ENCODE measurements around the gene NOP56.

The NOP56 gene

GRCh38 chr20:2651772-2652723 lies at the start of gene NOP56:
Gene NOP56 (plus strand): TSS chr20:2652632. CDS start chr20:2652661, 29 bp downstream.
- peak; percentile 83 for DNase-seq

DNA sequence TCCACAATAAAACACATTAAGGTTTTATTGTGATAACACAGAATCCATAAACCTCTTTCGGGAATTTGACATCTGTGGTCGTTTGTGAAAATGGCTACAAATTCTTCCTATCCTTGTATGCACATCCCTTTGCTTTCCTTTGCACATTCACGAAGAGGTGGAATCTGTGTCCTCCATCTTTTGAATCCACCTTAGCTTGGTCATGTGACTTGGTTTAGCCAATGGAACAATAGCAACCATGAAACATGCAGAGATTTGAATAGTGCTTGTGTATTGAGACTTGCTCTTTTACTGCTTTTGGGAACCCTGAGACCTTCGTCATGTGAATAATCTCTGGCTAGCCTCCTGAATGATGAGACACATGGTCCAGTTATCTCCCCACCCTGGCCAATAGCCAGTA lies 49.7 kb upstream of the NOP56 start:
- DNase-seq = no peak

GRCh38 chr20:2603816-2604505 lies 48.5 kb upstream of the NOP56 start:
- no peak for DNase-seq

- no peak for DNase-seq
Measured at GRCh38 chr20:2604506-2604835, 48.0 kb upstream of the NOP56 start.

- DNase-seq = no peak
Measured at GRCh38 chr20:2606507-2607006, 45.9 kb upstream of the NOP56 start.

DNA sequence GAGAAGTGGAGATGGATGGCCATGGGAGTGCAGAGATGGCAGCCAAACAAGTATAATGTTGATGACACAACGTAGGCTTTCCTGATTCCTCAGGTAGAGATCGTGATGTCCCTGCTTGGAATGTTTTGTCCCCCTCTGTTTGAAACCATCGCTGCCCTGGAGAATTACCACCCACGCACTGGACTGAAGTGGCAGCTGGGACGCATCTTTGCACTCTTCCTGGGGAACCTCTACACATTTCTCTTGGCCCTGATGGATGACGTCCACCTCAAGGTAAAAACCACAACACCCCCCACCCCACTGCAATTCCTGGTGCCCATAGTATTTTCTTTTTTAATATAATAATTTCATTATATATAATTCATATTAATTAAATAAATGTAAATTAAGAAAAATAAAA lies 42.1 kb upstream of the NOP56 start:
- DNase-seq = no peak

- DNase-seq = no peak
Measured at GRCh38 chr20:2610941-2611720, 41.3 kb upstream of the NOP56 start.

GRCh38 chr20:2612073-2612472 lies 40.4 kb upstream of the NOP56 start:
- no peak for DNase-seq

DNA sequence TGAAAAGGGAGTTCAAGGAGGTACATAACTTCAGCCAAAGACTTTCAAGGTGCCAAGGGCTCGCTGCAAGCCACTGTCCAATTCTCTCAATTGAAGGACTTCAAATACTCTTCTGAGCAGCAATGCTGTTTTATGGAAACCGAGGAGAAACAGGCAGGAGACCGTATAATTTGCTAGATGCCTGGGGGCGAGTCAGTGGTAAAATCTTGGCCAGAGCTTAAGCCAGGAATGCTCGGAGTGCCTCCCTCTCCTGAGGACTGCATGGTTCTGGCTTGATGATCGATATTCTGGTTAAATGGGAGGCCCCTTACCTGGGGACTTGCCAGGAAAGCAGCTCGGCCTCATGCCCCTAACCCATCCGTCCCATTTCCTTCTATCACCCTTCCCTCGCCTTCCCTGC lies 35.8 kb upstream of the NOP56 start:
- no peak for DNase-seq

DNA sequence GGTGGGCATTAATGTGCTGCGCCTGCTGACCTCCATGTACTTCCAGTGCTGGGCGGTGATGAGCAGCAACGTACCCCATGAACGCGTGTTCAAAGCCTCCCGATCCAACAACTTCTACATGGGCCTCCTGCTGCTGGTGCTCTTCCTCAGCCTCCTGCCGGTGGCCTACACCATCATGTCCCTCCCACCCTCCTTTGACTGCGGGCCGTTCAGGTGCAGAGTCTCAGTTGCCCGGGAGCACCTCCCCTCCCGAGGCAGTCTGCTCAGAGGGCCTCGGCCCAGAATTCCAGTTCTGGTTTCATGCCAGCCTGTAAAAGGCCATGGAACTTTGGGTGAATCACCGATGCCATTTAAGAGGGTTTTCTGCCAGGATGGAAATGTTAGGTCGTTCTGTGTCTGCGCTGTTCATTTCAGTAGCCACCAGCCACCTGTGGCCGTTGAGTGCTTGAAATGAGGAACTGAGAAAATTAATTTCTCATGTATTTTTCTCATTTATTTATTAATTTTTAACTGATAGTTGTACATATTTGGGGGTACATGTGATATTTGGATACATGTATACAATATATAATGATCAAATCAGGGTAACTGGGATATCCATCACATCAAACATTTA lies 35.2 kb upstream of the NOP56 start:
- DNase-seq = no peak

DNA sequence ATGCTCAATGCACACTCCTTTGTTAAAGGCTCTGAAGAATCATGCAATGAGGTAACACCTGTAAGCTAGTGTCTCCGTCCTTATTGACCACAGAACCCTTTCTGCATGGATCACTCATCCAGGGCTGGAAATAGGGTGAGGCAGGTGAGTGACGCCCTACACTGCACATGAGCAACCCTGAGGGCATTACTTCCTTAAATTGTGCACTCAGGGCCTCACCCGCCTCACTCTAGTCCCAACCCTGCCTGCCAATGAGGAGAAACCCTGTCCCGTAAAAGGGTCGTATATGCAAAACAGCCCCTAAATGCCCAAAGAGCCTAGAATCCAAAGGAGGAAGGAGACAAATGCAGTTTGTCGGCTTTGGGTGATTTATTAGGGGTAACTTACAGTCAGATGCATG lies 33.6 kb upstream of the NOP56 start:
- no peak for DNase-seq

- DNase-seq = no peak
Measured at GRCh38 chr20:2619337-2619736, 33.1 kb upstream of the NOP56 start.

DNA sequence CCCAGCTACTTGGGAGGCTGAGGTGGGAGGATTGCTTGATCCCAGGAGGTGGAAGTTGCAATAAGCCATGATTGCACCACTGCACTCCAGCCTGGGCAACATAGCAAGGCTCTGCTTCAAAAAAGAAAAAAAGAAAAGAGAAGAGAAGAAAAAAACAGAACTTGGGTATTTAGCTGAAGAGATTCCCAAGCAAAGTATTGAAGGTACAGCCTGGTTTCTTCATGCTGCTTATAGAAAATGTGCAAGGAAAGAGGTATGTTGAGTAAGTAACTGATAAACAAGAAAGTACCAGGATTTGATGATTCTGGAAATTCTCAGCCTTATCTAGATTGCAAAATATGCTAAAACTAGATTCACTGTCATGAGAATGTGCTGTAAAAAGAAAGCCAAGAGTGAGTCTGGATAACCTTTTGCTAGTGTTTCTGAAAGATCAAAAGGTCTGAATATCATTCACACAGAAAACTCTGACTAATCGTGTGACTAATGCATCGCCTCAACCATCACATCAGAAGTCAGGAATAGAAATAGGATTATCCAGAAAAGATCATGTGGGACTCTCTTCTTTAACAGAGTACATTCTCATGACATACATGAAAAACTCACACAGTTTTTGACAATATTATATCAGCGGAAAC lies 32.4 kb upstream of the NOP56 start:
- no peak for DNase-seq

DNA sequence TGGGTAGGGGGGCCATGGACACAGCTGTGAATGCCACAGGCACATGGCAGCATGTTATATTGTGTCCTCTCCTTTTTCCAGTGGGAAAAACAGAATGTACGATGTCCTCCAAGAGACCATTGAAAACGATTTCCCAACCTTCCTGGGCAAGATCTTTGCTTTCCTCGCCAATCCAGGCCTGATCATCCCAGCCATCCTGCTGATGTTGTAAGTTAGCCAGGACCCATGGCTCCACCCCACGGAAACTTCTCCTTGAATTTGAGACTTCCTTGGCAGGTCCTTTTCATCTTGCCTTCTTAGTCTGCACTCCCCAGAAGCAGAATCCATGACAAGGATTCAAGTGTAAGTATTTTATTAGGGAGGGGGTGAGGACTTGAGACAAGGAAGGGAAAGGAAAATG lies 28.2 kb upstream of the NOP56 start:
- DNase-seq = no peak

GRCh38 chr20:2625062-2625461 lies 27.4 kb upstream of the NOP56 start:
- no peak for DNase-seq

DNA sequence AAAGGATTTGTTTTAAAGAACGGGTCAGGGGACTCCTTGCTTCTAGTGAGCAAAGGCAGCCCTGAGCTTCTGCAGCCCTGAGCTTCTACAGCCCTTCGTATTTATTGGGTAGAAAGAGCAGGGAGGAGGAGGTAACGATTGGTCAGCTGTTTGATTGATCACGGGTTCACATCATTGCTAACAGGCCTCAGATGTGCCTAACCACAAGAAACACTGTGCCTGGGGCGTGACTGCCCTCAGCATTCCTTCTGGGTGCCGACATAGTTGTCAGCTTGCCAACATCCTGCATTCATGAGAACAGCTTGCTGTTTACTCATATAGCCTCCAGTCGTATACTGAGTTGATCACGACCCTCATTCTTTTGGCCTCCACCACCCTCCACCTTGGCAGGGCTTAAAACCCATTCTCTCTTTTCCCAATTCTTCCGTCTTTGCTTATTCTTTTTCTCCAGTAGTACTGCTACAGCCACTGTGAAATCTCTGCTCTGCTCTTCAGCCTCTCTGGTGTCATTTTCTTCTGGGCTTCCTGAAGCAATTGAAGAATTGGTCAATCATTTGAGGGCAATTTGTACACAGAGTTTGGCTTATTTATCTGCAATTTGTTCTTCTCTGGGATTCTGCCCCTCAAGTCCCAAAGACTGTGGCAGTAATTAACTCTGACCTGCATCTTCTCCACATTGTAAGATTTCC lies 25.4 kb upstream of the NOP56 start:
- no peak for DNase-seq

DNA sequence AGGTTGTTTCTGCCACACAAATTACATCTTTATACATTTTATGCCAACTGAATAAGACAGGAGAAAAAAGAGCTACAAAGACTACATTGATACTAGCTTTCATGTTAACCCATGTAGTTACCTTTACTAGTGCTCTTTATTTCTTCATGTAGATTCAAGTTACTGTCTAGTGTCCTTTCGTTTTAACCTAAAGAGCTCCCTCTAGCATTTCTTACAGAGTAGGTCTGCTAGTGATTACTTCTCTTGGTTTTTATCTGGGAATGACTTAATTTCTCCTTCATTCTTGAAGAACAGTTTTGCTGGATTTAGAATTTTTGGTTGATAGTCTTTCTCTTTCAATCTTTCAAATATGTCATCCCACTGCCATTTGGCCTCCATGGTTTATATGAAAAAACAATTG lies 21.2 kb upstream of the NOP56 start:
- no peak for DNase-seq

DNA sequence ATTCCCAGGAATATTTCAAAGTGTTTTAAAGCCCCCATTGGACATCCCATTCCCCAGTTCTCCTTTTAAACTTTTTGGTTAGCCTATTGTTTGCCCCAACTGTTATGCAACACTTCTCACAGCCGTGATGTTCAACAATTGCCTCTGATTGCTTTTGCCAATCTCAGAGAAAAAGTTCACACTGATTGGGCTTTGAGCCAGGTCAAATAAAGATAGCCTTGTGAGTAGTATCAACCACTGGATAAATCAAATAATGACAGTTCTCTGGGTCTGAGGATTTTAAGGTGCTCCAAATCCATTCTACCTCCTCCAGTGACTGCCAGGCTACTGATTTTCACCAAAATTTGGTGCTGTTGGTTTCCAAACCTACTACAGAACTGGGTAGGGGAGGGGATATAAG lies 19.1 kb upstream of the NOP56 start:
- no peak for DNase-seq

- no peak for DNase-seq
Measured at GRCh38 chr20:2637246-2637645, 15.2 kb upstream of the NOP56 start.

DNA sequence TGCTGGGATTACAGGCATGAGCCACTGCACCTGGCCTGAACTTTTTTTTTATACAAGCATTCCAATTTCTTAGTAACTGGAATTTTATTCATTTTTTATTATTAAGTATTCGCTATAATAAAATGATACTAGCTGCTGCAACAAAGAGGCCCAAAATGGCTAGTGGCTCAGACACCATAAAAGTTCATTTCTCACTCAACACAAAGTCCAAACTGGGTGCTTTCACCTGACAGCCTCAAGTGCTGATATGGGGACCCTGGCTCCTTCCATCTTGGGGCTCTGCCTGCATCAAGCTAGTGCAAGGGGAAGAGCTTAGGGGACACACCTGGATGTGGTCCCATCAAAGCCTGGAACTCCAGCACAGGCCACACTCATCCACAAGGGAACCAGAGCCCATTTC lies 12.2 kb upstream of the NOP56 start:
- no peak for DNase-seq

DNA sequence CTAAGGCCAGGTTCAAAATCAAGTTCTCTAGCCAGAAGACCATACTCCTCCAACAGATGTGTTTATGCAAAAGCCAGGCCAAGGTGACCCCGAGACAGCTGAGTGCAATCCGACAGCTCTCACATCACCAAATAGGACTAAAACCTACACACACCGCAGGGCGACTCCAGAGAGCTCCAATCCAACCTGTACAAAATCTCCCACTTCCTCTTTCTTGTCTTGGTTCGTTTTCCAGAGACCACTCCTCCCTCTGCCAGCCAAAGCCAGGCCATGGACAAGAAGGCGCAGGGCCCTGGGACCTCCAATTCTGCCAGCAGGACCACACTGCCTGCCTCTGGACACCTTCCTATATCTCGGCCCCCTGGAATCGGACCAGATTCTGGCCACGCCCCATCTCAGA lies 11.5 kb upstream of the NOP56 start:
- no peak for DNase-seq

DNA sequence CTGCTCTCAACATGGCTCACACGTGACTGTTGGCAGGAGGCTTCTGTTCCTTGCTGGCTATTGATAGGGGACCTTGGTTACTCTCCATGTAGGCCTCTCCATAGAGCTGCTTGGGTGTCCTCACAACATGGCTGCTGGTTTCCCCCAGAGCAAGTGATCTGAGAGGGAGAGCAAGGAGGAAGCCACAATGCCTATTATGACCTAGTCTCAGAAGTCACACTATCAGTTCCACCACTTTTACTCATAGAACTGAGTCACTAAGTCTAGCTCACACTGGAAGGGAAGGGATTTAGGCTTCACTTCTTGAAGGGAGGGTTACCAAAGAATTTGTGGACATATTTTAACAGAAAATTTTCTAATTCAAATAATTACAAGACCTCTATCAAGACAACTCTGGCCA lies 8.7 kb upstream of the NOP56 start:
- no peak for DNase-seq

Data from NK-92 treated with Interleukin-12 subunit alpha and Interleukin-12 subunit beta, amount 100 ng/mL, for 24 hours (cell line).